ENCODE data around the gene CACHD1. TPM values are rescaled to one million over a fixed set of nuclear protein-coding genes. Genes with fewer than 3 reads are reported as not detected.

The CACHD1 gene
- total RNA-seq, 4 donors from 2014 or later = 7.7 to 20.1 (median 9.8) TPM

DNA sequence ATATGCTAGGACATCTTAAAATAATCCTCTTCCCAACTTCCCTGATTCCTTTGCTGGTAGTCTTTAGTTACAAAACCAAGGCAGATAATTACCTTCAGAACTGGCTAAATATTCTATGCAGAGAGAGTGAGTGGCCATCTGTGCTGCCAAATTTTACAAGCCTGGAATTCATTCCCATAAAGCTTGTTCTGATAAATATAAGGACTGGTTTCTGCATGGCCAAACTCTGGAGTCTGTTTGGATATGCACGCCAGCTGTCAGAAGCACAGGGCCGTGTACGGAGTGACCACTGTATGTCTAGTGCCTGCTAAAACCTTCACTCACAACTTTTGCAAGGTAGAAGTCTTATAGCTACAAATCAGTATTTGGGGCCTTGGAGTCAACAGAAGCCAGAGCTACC lies 208.4 kb downstream of the CACHD1 start:
- no peak overlapping the region for H3K4me3 ChIP-seq
- no peak for TF ChIP-seq POLR2AphosphoS5 (IDR thresholded peaks at IDR 0.05)
- TF ChIP-seq EP300 (IDR thresholded peaks at IDR 0.05) = no peak
- TF ChIP-seq, protein P1, sequence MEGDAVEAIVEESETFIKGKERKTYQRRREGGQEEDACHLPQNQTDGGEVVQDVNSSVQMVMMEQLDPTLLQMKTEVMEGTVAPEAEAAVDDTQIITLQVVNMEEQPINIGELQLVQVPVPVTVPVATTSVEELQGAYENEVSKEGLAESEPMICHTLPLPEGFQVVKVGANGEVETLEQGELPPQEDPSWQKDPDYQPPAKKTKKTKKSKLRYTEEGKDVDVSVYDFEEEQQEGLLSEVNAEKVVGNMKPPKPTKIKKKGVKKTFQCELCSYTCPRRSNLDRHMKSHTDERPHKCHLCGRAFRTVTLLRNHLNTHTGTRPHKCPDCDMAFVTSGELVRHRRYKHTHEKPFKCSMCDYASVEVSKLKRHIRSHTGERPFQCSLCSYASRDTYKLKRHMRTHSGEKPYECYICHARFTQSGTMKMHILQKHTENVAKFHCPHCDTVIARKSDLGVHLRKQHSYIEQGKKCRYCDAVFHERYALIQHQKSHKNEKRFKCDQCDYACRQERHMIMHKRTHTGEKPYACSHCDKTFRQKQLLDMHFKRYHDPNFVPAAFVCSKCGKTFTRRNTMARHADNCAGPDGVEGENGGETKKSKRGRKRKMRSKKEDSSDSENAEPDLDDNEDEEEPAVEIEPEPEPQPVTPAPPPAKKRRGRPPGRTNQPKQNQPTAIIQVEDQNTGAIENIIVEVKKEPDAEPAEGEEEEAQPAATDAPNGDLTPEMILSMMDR (IDR thresholded peaks at IDR 0.05) = no peak
- no peak for TF ChIP-seq POLR2A (IDR thresholded peaks at IDR 0.05)
- H3K4me1 ChIP-seq = no peaks in the 10 kb centered on the region
- H3K36me3 ChIP-seq = peaks cover 0 to 61% of the 10 kb centered on the region in 2 donors
- no peaks in the 10 kb centered on the region for H3K9me3 ChIP-seq
- H3K27ac ChIP-seq = no peak overlapping the region
- no peaks in the 10 kb centered on the region for H3K27me3 ChIP-seq
- no peak for ATAC-seq
- 33 to 64% methylated on average over 1 to 3 of the region's 3 CpGs for WGBS, 2 donors (ENCODE audit: low coverage in 1 of 2)

DNA sequence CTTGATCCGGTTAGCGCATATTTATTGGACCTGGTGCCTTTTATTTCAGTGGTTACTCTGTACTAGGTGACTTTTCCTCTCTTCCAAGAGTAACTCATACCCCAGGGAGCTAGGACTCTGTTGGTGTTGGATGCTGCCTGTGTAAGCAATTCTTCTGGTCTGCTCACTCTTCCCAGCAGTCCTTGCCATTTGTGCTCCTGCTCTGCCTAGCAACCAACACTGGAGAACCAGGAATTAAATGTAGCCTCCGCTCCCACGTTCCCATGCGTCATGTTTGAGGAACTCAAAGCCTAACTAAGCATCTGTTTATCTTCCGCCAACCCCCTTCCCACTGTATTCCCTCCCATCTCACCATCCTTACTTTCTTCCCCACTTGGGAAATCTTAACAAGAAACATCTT lies 209.2 kb downstream of the CACHD1 start:
- ATAC-seq = no peak
- TF ChIP-seq POLR2AphosphoS5 (IDR thresholded peaks at IDR 0.05) = no peak
- TF ChIP-seq EP300 (IDR thresholded peaks at IDR 0.05) = no peak
- Histone ChIP-seq H3K27me3 (no peaks in the 10 kb centered on the region), H3K4me1 (no peaks in the 10 kb centered on the region), H3K36me3 (peaks cover 0 to 66% of the 10 kb centered on the region in 2 donors), H3K27ac (no peak overlapping the region), H3K9me3 (no peaks in the 10 kb centered on the region), H3K4me3 (no peak overlapping the region)
- 93 to 98% methylated on average over 6 of the region's 6 CpGs for WGBS, 2 donors (ENCODE audit: low coverage in 1 of 2)

DNA sequence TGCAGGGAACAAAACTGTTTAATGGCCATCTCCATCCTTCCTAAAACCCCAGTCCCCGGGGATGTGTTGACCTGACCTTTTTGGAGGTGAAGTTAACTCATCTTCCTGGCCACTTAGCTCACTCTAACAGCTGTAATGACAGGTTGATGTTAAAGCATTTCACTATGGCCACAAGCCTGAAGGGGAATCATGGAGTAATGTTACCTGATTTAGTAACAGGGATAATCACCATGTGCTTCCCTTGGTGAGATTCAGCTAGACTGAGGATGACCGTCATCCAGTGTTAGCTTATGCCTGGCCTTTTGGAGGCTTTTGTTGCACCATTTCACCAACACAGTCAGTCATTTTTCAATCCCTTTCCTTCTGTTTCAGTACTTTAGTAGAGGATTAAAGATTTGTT lies 210.7 kb downstream of the CACHD1 start:
- Histone ChIP-seq H3K36me3 (peaks cover 0 to 77% of the 10 kb centered on the region in 2 donors), H3K4me3 (no peak overlapping the region), H3K9me3 (no peaks in the 10 kb centered on the region), H3K27me3 (no peaks in the 10 kb centered on the region), H3K27ac (no peak overlapping the region), H3K4me1 (no peaks in the 10 kb centered on the region)
- 79 to 93% methylated on average over 2 of the region's 2 CpGs for WGBS, 2 donors (ENCODE audit: low coverage in 1 of 2)
- no peak for ATAC-seq
- TF ChIP-seq, protein P1 (IDR thresholded peaks at IDR 0.05) = no peak
- TF ChIP-seq POLR2AphosphoS5 (IDR thresholded peaks at IDR 0.05) (no peak), POLR2A (IDR thresholded peaks at IDR 0.05) (no peak), EP300 (IDR thresholded peaks at IDR 0.05) (no peak)

DNA sequence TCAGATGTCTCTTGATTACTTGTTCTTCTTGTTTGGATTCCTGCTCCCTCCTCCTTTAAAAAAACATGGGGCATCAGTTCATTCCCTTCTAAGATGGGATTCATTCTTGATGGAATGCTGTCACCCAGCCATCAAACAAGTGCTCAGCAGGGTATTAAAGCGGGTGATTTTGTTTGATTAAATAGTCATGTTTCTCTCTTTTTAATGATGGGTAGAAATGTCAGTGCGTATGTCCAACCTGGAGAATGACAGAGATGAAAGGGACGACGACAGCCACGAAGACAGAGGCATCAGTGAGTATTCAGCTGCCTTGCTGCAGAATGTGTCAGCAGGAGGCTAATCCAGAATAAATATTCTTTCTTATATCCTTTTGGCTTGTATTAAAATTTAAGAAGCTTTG lies 211.1 kb downstream of the CACHD1 start:
- H3K4me1 ChIP-seq = no peaks in the 10 kb centered on the region
- WGBS, 2 donors (ENCODE audit: low coverage in 1 of 2) = 66 to 96% methylated on average over 4 to 5 of the region's 5 CpGs
- H3K4me3 ChIP-seq = no peak overlapping the region

DNA sequence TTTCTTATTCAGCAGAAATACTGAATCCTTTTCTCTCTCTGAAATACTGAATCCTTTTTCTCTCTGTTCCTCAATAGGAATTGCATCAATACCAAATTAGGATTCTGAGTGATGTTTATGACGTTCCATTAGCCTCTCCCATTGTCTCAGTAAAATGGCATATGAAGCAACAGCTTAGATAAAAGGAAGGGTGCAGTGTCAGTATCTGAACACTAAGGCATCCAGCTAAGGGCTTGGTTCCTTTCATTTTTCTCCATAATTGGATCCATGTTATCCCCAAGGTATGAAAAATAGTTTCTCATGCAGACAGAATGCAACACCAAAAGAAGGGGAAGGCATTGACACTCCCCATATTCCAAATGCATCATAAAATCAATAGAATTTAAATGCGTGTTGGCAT lies 213.5 kb downstream of the CACHD1 start:
- ATAC-seq = no peak
- H3K27me3 ChIP-seq = no peaks in the 10 kb centered on the region
- peaks cover 0 to 57% of the 10 kb centered on the region in 2 donors for H3K36me3 ChIP-seq
- WGBS, 2 donors (ENCODE audit: low coverage in 1 of 2) = 66 to 73% methylated on average over 2 of the region's 2 CpGs
- no peak overlapping the region for H3K4me3 ChIP-seq
- peaks cover 3 to 13% (median 8%) of the 10 kb centered on the region in 3 donors for H3K4me1 ChIP-seq
- no peaks in the 10 kb centered on the region for H3K9me3 ChIP-seq
- no peak for TF ChIP-seq POLR2A (IDR thresholded peaks at IDR 0.05)
- TF ChIP-seq POLR2AphosphoS5 (IDR thresholded peaks at IDR 0.05) = no peak
- TF ChIP-seq, protein P1 (IDR thresholded peaks at IDR 0.05) = no peak
- TF ChIP-seq EP300 (IDR thresholded peaks at IDR 0.05) = no peak
- H3K27ac ChIP-seq = no peak overlapping the region

More for the DNA sequence above, 211.1 kb downstream of the CACHD1 start:
- no peak for ATAC-seq
- H3K27me3 ChIP-seq = no peaks in the 10 kb centered on the region
- H3K9me3 ChIP-seq = no peaks in the 10 kb centered on the region
- TF ChIP-seq POLR2A (IDR thresholded peaks at IDR 0.05) (no peak), EP300 (IDR thresholded peaks at IDR 0.05) (no peak), POLR2AphosphoS5 (IDR thresholded peaks at IDR 0.05) (no peak)
- TF ChIP-seq, protein P1 (IDR thresholded peaks at IDR 0.05) = no peak
- no peak overlapping the region for H3K27ac ChIP-seq
- peaks cover 0 to 77% of the 10 kb centered on the region in 2 donors for H3K36me3 ChIP-seq

All from gastroesophageal sphincter (tissue), 4 donors.